ENCODE results near the gene TBX5.

TBX5 gene

DNA sequence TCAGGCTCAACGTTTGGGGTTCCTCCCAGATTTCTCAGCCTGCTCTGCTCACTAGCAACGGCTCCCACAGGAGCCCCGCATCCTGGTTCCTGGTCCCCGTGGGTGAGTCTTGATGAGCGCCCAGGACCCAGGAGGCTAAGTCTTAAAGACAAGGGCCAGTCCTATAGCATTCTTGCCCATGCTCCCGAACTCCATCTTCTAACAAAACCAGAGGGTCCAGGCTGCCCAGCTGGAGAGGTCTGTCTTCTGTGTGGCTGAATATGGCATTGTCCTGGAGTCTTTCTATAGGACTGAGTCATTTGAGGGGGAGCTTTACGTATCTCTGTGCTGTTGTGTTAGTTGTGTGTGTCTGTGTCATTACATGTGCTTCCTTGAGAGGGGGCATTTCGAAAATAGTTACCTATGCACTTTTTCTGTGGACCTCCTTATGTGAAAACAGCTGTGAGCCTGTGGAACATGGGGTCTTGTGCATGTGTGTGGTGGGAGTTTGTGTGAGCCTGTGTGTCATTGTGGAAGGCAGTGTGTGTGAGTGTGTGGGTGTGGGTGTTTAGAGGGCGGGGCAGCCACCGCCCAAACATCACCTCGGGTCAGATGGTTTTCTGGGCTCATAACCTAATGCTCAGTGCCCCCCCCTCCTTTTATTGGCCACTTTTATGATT is 9.1 kb upstream of the TBX5 start:
- H3K27ac ChIP-seq = no peak overlapping the region
- no peak overlapping the region for H3K4me3 ChIP-seq (ENCODE audit: low read depth, low read length)
- H3K27me3 ChIP-seq (ENCODE audit: control insufficient read depth, insufficient read depth, low read length) = peaks cover 2% of the 10 kb centered on the region
- TF ChIP-seq, protein P1, sequence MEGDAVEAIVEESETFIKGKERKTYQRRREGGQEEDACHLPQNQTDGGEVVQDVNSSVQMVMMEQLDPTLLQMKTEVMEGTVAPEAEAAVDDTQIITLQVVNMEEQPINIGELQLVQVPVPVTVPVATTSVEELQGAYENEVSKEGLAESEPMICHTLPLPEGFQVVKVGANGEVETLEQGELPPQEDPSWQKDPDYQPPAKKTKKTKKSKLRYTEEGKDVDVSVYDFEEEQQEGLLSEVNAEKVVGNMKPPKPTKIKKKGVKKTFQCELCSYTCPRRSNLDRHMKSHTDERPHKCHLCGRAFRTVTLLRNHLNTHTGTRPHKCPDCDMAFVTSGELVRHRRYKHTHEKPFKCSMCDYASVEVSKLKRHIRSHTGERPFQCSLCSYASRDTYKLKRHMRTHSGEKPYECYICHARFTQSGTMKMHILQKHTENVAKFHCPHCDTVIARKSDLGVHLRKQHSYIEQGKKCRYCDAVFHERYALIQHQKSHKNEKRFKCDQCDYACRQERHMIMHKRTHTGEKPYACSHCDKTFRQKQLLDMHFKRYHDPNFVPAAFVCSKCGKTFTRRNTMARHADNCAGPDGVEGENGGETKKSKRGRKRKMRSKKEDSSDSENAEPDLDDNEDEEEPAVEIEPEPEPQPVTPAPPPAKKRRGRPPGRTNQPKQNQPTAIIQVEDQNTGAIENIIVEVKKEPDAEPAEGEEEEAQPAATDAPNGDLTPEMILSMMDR (IDR thresholded peaks at IDR 0.05) = no peak
- no peaks in the 10 kb centered on the region for H3K9me3 ChIP-seq (ENCODE audit: control insufficient read depth, low read length)
- no peak overlapping the region for H2AFZ ChIP-seq
- H3K4me1 ChIP-seq = no peaks in the 10 kb centered on the region
- H3K4me2 ChIP-seq (ENCODE audit: low read length) = no peak overlapping the region
- no peak overlapping the region for H3K9ac ChIP-seq
- H3K79me2 ChIP-seq = no peaks in the 10 kb centered on the region
- H3K36me3 ChIP-seq (ENCODE audit: control insufficient read depth, insufficient read depth, low read length) = no peaks in the 10 kb centered on the region

DNA sequence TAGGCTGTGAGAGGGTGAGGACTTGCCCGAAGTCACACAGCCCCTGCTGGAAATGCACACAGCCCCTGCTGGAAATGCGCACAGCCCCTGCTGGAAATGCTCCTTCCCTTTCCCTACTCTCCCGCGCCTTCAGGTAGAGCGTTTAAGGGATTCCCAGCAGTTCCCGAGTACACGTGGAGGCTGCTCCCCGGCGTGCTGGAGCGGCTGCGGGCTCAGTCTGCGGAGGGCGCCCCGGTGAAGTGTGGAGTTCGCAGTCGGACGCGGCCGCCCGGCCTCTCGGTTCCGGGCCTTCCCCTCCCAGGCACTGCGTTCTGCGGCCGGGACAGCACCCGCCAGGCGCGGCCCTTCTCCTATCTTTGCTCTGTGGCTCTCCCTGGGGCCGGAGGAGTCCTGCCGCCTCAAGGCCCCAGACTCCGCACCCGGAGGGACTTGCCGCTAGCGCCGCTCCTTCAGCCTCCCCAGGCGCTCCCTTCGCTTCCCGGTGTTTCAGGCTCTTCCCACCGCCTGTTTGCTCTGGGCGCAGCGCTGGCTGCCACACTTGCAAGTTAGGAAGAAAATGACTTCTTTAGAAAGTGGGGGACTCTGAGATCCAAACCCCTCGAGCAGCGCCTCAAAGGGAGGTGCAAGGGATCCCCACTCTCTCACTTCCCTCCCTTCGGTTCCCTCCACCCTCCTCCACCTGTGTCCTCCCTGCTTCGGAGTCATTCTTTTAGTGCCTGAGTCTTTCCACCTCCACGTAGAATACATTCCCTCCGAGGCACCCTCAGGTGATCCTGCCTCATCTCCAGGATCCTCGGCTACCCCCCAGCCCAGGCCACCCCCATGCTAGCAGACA is 8.3 kb upstream of the TBX5 start:
- H3K4me3 ChIP-seq (ENCODE audit: low read depth, low read length) = no peak overlapping the region
- H3K9ac ChIP-seq = no peak overlapping the region
- H3K36me3 ChIP-seq (ENCODE audit: control insufficient read depth, insufficient read depth, low read length) = no peaks in the 10 kb centered on the region
- no peaks in the 10 kb centered on the region for H3K79me2 ChIP-seq
- H3K4me1 ChIP-seq = no peaks in the 10 kb centered on the region
- H3K4me2 ChIP-seq (ENCODE audit: low read length) = no peak overlapping the region
- no peak overlapping the region for H3K27ac ChIP-seq
- peaks cover 7% of the 10 kb centered on the region for H3K27me3 ChIP-seq (ENCODE audit: control insufficient read depth, insufficient read depth, low read length)
- no peak overlapping the region for H2AFZ ChIP-seq
- no peaks in the 10 kb centered on the region for H3K9me3 ChIP-seq (ENCODE audit: control insufficient read depth, low read length)
- TF ChIP-seq, protein P1 (IDR thresholded peaks at IDR 0.05) = no peak

DNA sequence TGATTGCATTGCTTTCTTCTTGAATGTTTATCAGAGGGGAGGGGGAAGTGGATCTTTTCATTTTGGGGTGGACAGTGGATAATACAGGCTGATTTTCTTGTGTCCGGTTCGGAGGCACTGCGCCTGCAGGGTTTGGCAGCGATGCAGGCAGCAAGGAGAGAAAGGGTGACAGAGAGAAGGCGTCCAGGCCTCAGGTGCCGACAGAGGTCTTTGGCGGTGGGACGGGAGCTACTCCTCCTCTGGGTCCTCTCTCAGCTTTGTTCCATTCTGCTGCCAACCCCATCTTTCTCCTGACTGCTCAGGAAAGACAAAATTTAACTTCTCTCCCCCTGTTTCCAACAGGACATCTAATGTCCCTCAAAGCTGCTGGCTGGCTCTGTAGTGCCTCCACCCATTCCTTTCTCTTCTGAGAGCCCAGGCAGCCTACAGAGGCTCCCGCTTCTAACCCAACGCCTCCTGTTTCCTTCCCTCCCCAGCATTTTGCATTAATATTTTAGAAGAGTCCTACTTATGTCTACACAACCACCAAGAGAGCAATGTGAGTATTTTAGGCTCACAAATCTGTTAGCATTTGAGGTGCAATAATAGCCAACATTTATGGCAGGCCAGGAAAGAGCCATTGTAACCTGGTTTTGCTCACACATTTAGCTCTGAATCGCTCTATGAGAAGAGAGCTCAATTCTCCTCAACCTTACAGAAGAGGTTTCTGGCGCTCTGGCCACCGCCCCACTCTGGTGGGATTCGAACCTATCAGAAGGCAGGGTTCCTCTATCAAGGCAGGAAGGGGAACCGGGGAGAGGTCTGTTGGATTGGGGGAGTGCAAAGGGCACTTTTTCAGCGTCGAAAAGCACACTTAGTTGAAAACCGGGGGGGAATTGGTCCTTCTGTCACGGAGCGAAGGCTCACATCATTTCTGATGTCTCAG is 7.1 kb upstream of the TBX5 start:
- Histone ChIP-seq H3K9me3 (ENCODE audit: control insufficient read depth, low read length) (no peaks in the 10 kb centered on the region), H3K36me3 (ENCODE audit: control insufficient read depth, insufficient read depth, low read length) (no peaks in the 10 kb centered on the region), H2AFZ (no peak overlapping the region), H3K4me3 (ENCODE audit: low read depth, low read length) (no peak overlapping the region), H3K27ac (no peak overlapping the region), H3K4me1 (no peaks in the 10 kb centered on the region), H3K27me3 (ENCODE audit: control insufficient read depth, insufficient read depth, low read length) (peaks cover 9% of the 10 kb centered on the region), H3K9ac (no peak overlapping the region), H3K79me2 (no peaks in the 10 kb centered on the region), H3K4me2 (ENCODE audit: low read length) (no peak overlapping the region)
- TF ChIP-seq, protein P1 (IDR thresholded peaks at IDR 0.05) = no peak

DNA sequence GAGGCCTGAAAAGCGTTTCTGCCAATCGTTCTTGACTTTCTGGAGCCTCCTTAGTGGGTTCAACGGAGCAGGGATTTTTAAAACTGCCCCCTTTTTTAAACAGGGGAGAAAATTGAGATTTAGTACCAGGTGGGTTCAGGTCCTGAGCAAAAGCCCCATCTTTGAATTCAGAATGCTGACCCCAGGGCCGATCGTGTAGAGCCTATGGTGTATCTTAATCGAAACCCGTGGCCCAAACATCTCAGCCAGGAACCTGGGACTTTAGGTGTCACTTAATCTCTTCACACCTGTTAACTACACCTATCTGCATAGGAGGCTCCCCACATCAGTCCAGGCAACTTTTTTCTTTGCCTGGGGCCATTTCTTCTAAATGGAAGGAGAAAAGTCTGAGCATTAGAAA is 6.4 kb upstream of the TBX5 start:
- no peaks in the 10 kb centered on the region for H3K4me1 ChIP-seq
- no peak overlapping the region for H3K4me2 ChIP-seq (ENCODE audit: low read length)
- TF ChIP-seq, protein P1 (IDR thresholded peaks at IDR 0.05) = no peak
- H3K4me3 ChIP-seq (ENCODE audit: low read depth, low read length) = no peak overlapping the region
- no peak overlapping the region for H3K9ac ChIP-seq
- no peaks in the 10 kb centered on the region for H3K79me2 ChIP-seq
- H3K9me3 ChIP-seq (ENCODE audit: control insufficient read depth, low read length) = no peaks in the 10 kb centered on the region
- no peaks in the 10 kb centered on the region for H3K36me3 ChIP-seq (ENCODE audit: control insufficient read depth, insufficient read depth, low read length)
- peaks cover 9% of the 10 kb centered on the region for H3K27me3 ChIP-seq (ENCODE audit: control insufficient read depth, insufficient read depth, low read length)
- H3K27ac ChIP-seq = no peak overlapping the region
- H2AFZ ChIP-seq = no peak overlapping the region

Data from parathyroid adenoma (tissue), 2 donors.